Measurements from ENCODE around the gene CTNNA3. TPM values are rescaled to one million over a fixed set of nuclear protein-coding genes. Genes with fewer than 3 reads are reported as not detected.
A peak's percentile ranks its signal among the peaks of the same experiment; 100 is the strongest.

Gene CTNNA3
- polyA plus RNA-seq, 1 donor from 2014 or later = 0.14 TPM

DNA sequence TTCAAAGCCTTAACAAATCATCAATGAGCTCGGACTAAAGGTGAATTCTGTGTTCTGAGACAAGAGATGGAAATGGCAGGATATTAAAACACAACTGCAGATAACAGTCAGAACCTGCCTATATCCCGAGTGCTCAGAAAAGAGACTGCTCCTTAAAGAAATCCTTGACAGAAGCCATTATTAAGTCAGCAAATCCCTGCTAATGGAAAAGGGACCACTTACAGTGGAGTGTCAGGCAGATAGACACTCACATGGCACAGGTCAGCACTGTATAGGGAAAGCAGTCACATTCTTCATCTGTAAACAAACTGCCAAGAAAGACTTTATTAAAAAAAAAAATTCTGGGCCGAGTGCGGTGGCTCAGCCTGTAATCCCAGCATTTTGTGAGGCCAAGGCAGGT lies 917.6 kb downstream of the CTNNA3 start:
- TF ChIP-seq TAF1 (IDR thresholded peaks at IDR 0.05; ENCODE audit: low read depth) (no peak), EP300 (conservative IDR thresholded peaks at IDR 0.05; ENCODE audit: poor library complexity, severe bottlenecking) (peak; percentile 93), SMC3 (conservative IDR thresholded peaks at IDR 0.05; ENCODE audit: poor library complexity) (no peak), RAD21 (conservative IDR thresholded peaks at IDR 0.05) (no peak), POLR2AphosphoS5 (IDR thresholded peaks at IDR 0.05) (peak; percentile 76), MXI1 (conservative IDR thresholded peaks at IDR 0.05; ENCODE audit: poor library complexity, severe bottlenecking) (no peak), EZH2 (IDR thresholded peaks at IDR 0.05; ENCODE audit: borderline replicate concordance, insufficient read depth, low read length, poor library complexity, severe bottlenecking) (no peak)
- TF ChIP-seq, protein P1, sequence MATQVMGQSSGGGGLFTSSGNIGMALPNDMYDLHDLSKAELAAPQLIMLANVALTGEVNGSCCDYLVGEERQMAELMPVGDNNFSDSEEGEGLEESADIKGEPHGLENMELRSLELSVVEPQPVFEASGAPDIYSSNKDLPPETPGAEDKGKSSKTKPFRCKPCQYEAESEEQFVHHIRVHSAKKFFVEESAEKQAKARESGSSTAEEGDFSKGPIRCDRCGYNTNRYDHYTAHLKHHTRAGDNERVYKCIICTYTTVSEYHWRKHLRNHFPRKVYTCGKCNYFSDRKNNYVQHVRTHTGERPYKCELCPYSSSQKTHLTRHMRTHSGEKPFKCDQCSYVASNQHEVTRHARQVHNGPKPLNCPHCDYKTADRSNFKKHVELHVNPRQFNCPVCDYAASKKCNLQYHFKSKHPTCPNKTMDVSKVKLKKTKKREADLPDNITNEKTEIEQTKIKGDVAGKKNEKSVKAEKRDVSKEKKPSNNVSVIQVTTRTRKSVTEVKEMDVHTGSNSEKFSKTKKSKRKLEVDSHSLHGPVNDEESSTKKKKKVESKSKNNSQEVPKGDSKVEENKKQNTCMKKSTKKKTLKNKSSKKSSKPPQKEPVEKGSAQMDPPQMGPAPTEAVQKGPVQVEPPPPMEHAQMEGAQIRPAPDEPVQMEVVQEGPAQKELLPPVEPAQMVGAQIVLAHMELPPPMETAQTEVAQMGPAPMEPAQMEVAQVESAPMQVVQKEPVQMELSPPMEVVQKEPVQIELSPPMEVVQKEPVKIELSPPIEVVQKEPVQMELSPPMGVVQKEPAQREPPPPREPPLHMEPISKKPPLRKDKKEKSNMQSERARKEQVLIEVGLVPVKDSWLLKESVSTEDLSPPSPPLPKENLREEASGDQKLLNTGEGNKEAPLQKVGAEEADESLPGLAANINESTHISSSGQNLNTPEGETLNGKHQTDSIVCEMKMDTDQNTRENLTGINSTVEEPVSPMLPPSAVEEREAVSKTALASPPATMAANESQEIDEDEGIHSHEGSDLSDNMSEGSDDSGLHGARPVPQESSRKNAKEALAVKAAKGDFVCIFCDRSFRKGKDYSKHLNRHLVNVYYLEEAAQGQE (IDR thresholded peaks at IDR 0.05; ENCODE audit: borderline replicate concordance) = peak; percentile 97
- TF ChIP-seq, protein P2, sequence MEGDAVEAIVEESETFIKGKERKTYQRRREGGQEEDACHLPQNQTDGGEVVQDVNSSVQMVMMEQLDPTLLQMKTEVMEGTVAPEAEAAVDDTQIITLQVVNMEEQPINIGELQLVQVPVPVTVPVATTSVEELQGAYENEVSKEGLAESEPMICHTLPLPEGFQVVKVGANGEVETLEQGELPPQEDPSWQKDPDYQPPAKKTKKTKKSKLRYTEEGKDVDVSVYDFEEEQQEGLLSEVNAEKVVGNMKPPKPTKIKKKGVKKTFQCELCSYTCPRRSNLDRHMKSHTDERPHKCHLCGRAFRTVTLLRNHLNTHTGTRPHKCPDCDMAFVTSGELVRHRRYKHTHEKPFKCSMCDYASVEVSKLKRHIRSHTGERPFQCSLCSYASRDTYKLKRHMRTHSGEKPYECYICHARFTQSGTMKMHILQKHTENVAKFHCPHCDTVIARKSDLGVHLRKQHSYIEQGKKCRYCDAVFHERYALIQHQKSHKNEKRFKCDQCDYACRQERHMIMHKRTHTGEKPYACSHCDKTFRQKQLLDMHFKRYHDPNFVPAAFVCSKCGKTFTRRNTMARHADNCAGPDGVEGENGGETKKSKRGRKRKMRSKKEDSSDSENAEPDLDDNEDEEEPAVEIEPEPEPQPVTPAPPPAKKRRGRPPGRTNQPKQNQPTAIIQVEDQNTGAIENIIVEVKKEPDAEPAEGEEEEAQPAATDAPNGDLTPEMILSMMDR (IDR thresholded peaks at IDR 0.05; ENCODE audit: poor library complexity, severe bottlenecking) = no peak
- Histone ChIP-seq H3K27me3 (ENCODE audit: insufficient read depth, low read depth, low read length) (no peaks in the 10 kb centered on the region), H3K9me3 (ENCODE audit: low read length) (no peaks in the 10 kb centered on the region), H3K79me2 (replicated peaks; ENCODE audit: insufficient read depth, low read length) (no peaks in the 10 kb centered on the region), H2AFZ (ENCODE audit: low read depth, low read length) (no peak overlapping the region), H3K27ac (ENCODE audit: low read length) (peak overlapping the region; percentile 85), H3K36me3 (ENCODE audit: insufficient read depth, low read length) (no peaks in the 10 kb centered on the region), H3K4me2 (ENCODE audit: low read length) (no peak overlapping the region), H4K20me1 (ENCODE audit: insufficient read depth) (no peaks in the 10 kb centered on the region), H3K9ac (ENCODE audit: low read length) (peak overlapping the region; percentile 45), H3F3A (ENCODE audit: insufficient read depth, low read length, poor library complexity, severe bottlenecking) (peaks cover 11% of the 10 kb centered on the region), H3K9me2 (ENCODE audit: insufficient read depth, low read length) (no peaks in the 10 kb centered on the region), H3K4me3 (ENCODE audit: low read length) (no peak overlapping the region)

DNA sequence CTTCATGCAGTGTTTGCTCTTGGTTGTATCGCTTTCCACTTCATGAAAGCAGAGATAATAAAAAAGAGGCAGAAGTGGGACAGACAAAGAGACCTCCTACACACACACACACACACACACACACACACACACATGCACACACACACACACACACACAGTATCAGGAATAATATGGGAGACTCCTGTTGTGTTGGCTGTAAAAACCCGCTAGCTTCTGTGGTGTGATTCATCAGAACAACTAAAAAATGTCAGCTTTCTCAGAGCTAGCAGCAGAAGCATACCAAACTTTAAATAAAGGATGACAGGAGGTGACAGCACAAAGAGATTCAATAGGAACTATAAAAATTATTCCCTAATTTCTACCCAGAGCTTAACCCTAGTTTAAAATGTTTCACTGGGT lies 918.3 kb downstream of the CTNNA3 start:
- H3K36me3 ChIP-seq (ENCODE audit: insufficient read depth, low read length) = no peaks in the 10 kb centered on the region
- no peak overlapping the region for H3K4me3 ChIP-seq (ENCODE audit: low read length)
- H3K27me3 ChIP-seq (ENCODE audit: insufficient read depth, low read depth, low read length) = no peaks in the 10 kb centered on the region
- peaks cover 11% of the 10 kb centered on the region for H3F3A ChIP-seq (ENCODE audit: insufficient read depth, low read length, poor library complexity, severe bottlenecking)
- no peaks in the 10 kb centered on the region for H4K20me1 ChIP-seq (ENCODE audit: insufficient read depth)
- H3K79me2 ChIP-seq (replicated peaks; ENCODE audit: insufficient read depth, low read length) = no peaks in the 10 kb centered on the region
- peak overlapping the region; percentile 45 for H3K9ac ChIP-seq (ENCODE audit: low read length)
- peaks cover 3% of the 10 kb centered on the region for H3K9me2 ChIP-seq (ENCODE audit: insufficient read depth, low read length)
- H3K9me3 ChIP-seq (ENCODE audit: low read length) = no peaks in the 10 kb centered on the region
- peak overlapping the region; percentile 85 for H3K27ac ChIP-seq (ENCODE audit: low read length)
- TF ChIP-seq MXI1 (conservative IDR thresholded peaks at IDR 0.05; ENCODE audit: poor library complexity, severe bottlenecking) = no peak
- TF ChIP-seq EP300 (conservative IDR thresholded peaks at IDR 0.05; ENCODE audit: poor library complexity, severe bottlenecking) = no peak
- peak; percentile 15 for TF ChIP-seq POLR2AphosphoS5 (IDR thresholded peaks at IDR 0.05)
- TF ChIP-seq TAF1 (IDR thresholded peaks at IDR 0.05; ENCODE audit: low read depth) = no peak
- H2AFZ ChIP-seq (ENCODE audit: low read depth, low read length) = no peak overlapping the region
- no peak overlapping the region for H3K4me2 ChIP-seq (ENCODE audit: low read length)
